Activated naive CD8-positive, alpha-beta T cell treated with anti-CD3 and anti-CD28 coated beads, Interleukin-2, amount 10 ng/mL, durations not matched to agents 7 days and 5 days (primary cell): ENCODE data around the gene RIMKLB. TPM values are rescaled to one million over a fixed set of nuclear protein-coding genes. Genes with fewer than 3 reads are reported as not detected.

Experiments used
- ATAC-seq: fragments of 150-1000 bp; cut with Tn5 transposase; one replicate; pipeline ENCODE4 v1.10.0; 2021; ENCODE audit warnings: low read depth, moderate library complexity
- POLR2A ChIA-PET: fragments of 350-600 bp; sonication (Branson Sonifier 250); formaldehyde crosslinking; loops from one replicate; lab custom pipeline; 2021; ENCODE audit warnings: antibody characterized with exemption; lab: Charles Lee
- DNase-seq: peaks from one replicate; pipeline ENCODE4 v3.0.0; 2021
- H3K27ac Mint-ChIP-seq: one replicate; pipeline ENCODE4 v1.8.0; 2022; ENCODE audit warnings: mild to moderate bottlenecking, mixed read lengths
- H3K27me3 Mint-ChIP-seq: one replicate; pipeline ENCODE4 v1.8.0; 2022; ENCODE audit warnings: mild to moderate bottlenecking, moderate library complexity, mixed read lengths
- H3K36me3 Mint-ChIP-seq: one replicate; pipeline ENCODE4 v1.8.0; 2021; ENCODE audit warnings: mild to moderate bottlenecking, mixed read lengths
- H3K4me1 Mint-ChIP-seq: one replicate; pipeline ENCODE4 v1.8.0; 2021; ENCODE audit warnings: mixed read lengths
- H3K4me3 Mint-ChIP-seq: one replicate; pipeline ENCODE4 v1.8.0; 2022; ENCODE audit warnings: mild to moderate bottlenecking, moderate library complexity, mixed read lengths
- H3K9me3 Mint-ChIP-seq: one replicate; pipeline ENCODE4 v1.8.0; 2021; ENCODE audit warnings: mixed read lengths
- total RNA-seq, 2 experiments: library from RNA; stranded (reverse); gene quantifications; one replicate each; pipeline ENCODE4 v1.2.3, GENCODE V29; 2021

Gene RIMKLB
- total RNA-seq, 2 experiments from 2014 or later: 15.5 to 17.9 TPM

DNA sequence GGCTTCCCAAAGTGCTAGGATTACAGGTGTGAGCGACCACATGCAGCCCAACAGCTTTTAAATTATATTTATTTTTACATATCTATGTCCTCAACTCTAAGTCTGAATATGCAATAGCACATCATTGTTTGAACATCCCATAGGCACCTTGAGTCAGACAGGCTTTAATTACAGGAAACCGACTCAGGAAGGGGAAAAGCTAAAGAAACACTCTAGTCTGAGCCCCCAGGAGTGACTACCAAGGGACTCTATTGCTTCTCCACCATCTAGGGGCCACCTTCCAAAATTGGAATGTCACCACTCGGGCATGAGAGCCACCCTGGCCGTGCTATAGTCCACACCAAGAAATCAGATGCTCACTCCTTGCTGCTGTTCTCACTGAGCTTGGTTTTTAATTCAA lies 21.1 kb upstream of the RIMKLB start:
- POLR2A ChIA-PET: no interaction called here
- no peaks in the 10 kb centered on the region for H3K4me1 Mint-ChIP-seq
- no peak for ATAC-seq
- peaks cover 5% of the 10 kb centered on the region for H3K27me3 Mint-ChIP-seq
- DNase-seq: no peak
- H3K36me3 Mint-ChIP-seq: no peaks in the 10 kb centered on the region
- no peaks in the 10 kb centered on the region for H3K9me3 Mint-ChIP-seq
- H3K4me3 Mint-ChIP-seq: no peak overlapping the region
- H3K27ac Mint-ChIP-seq: no peak overlapping the region

DNA sequence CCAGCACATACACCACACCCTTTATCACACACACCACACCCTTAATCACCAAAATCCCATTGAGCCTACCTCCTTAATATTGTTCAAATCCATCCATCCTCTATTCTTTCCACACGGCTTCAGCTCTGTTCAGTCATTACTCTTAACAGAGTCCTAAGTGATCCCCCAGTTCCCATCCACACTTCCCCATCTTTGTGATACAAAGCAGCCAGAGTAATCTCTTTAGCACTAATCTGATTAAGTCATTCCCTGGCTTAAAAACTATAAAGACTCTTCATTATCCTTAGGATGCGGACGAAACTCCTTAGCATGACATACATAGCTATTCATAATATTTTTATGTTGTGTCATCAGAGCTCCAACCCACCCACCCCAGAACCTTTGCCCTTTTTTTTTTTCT lies 20.4 kb upstream of the RIMKLB start:
- DNase-seq: no peak
- POLR2A ChIA-PET: no interaction called here
- Mint-ChIP-seq H3K4me3 (no peak overlapping the region), H3K4me1 (no peaks in the 10 kb centered on the region), H3K36me3 (no peaks in the 10 kb centered on the region), H3K9me3 (no peaks in the 10 kb centered on the region), H3K27ac (no peak overlapping the region), H3K27me3 (peaks cover 5% of the 10 kb centered on the region)
- no peak for ATAC-seq

DNA sequence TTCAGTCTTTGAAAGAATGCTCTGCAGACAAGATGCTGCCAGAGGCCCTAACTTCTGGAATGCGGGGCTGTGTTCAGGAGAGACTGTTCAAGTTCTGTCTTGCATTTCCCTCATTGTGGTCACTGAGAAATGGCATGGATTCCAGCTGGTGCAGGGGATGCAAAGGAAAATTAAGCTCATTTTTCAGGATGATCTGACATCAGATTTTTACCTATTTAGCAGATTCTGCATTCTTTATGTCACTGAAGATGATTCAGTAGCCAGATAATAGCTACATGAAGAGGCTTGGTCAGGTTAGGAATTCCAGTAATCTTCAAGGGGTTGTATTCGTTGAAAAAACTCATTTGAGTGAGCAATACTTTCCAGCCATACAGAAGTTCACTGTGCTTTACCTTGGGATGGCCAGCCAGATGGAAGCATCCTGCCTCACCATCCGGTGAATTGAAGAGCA lies 19.1 kb upstream of the RIMKLB start:
- Mint-ChIP-seq H3K9me3 (no peaks in the 10 kb centered on the region), H3K36me3 (no peaks in the 10 kb centered on the region), H3K27me3 (peaks cover 7% of the 10 kb centered on the region), H3K27ac (no peak overlapping the region), H3K4me3 (no peak overlapping the region), H3K4me1 (no peaks in the 10 kb centered on the region)
- POLR2A ChIA-PET: no interaction called here
- DNase-seq (no peak), ATAC-seq (no peak)

DNA sequence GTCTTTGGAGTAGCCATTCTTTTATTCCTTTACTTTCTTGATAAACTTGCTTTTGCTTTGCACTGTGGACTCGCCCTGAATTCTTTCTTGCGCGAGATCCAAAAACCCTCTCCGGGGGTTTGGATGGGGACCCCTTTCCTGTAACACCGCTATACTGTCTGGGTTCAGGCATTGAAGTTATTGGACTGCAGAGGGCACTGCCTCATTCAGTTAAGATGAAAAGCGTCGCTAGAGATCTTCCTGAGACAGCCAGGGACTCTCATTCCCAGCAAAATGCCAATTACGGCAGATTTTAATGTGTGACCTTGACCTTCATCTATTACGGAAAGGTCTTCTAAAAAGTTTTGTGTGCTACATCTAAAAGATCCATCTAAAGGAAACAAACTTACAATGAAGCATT lies 17.3 kb upstream of the RIMKLB start:
- Mint-ChIP-seq H3K9me3 (no peaks in the 10 kb centered on the region), H3K4me1 (no peaks in the 10 kb centered on the region), H3K27ac (no peak overlapping the region), H3K36me3 (no peaks in the 10 kb centered on the region), H3K4me3 (no peak overlapping the region), H3K27me3 (peaks cover 13% of the 10 kb centered on the region)
- POLR2A ChIA-PET: no interaction called here
- ATAC-seq (no peak), DNase-seq (no peak)

DNA sequence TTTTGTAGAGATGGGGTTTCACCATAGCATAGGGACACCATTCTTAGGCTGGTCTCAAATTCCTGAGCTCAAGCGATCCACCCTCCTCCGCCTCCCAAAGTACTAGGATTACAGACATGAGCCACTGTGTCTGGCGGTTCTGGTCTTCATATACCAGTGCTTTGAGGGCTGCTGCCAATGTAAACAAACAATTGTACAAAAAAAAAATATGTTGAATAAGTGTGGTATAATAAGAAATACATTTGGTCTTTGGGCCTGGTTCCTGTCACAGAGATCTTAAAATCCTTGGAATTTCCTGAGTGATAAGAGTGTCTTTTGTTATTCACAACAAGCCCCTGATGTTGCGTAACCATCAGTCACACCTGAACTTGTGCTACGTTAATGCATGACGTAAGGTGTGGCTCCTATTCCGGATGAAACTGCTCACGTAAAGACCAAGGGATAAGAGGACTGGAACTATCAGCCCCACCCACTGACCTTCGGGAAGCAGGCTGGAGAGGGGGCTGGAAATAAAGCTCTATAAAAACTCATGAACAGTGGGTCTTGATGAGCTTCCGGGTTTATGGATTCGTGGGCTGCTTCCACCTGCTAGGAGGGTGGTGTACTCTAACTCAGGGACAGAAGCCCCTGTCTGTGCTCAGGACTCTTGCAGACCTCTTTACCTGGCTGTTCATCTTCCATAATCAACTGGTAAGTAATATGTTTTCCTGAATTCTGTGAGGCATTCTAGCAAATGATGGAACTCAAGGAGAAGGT lies 16.5 kb upstream of the RIMKLB start:
- Mint-ChIP-seq H3K36me3 (no peaks in the 10 kb centered on the region), H3K27me3 (peaks cover 14% of the 10 kb centered on the region), H3K4me1 (no peaks in the 10 kb centered on the region), H3K4me3 (no peak overlapping the region), H3K27ac (no peak overlapping the region), H3K9me3 (no peaks in the 10 kb centered on the region)
- POLR2A ChIA-PET: no interaction called here
- DNase-seq (no peak), ATAC-seq (no peak)

DNA sequence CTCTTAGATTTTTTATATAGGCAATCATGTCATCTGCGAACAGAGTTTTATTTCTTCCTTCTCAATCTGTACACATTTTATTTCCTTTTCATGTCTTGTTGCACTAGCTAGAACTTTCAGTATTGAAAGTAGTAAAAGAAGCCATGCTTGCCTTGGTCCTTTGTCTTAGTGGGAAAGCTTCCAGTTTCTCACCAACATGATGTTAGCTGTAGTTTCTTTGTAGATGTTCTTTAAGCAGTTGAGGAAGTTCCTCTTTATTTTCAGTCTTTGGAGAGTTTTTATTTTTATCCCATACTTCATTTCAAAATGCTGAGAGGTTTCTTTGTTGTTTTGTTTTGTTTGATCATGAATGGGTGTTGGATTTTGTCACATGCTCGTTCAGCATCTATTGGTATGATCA lies 12.7 kb upstream of the RIMKLB start:
- Mint-ChIP-seq H3K4me3 (no peak overlapping the region), H3K9me3 (no peaks in the 10 kb centered on the region), H3K4me1 (no peaks in the 10 kb centered on the region), H3K27me3 (peaks cover 16% of the 10 kb centered on the region), H3K36me3 (no peaks in the 10 kb centered on the region), H3K27ac (no peak overlapping the region)
- no peak for DNase-seq
- POLR2A ChIA-PET: no interaction called here
- no peak for ATAC-seq

DNA sequence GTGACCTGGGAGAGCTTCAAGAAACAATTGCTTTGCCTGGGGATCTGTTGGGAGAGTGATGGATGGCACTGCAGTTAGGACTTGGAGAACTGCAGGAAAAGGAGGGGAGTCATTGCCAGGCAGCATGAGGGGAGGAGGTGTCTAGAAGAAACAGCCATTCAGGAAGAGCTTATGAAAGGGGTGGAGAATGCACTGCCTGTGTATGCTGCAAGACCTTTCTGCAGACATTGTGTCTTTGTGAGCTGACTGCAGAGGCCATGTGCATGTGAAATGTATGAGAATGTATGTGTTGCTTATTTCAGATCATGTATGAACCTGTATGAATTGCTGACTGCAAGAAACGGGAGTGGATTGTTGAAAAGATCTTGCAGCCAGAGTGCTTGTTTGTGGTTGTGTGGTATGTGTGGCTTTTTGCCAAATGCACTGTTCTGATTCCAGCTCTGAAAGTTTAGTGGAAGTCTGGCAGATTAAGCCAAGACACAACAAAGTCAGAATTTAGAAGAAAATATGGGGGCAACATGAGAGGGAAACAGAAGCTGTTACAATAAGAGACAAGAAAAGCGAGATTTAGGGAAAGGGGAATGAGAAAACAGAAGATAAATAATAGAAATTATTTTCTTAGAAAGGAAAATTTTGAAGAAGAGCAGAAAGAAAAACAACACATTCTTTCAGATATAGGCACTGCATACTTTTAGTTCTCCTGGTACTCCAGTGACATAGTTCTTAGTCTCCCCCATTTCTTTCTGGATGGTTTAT lies 9.8 kb upstream of the RIMKLB start:
- DNase-seq (no peak), ATAC-seq (peak; percentile 45)
- H3K27me3 Mint-ChIP-seq: peaks cover 26% of the 10 kb centered on the region
- H3K36me3 Mint-ChIP-seq: no peaks in the 10 kb centered on the region
- H3K4me3 Mint-ChIP-seq: no peak overlapping the region
- POLR2A ChIA-PET: interaction anchor here (0.7 kb wide), 1 partner anchor 96 kb away, joined by 3 read pairs; no protein-coding TSS in a partner anchor
- no peak overlapping the region for H3K27ac Mint-ChIP-seq
- H3K9me3 Mint-ChIP-seq: no peaks in the 10 kb centered on the region
- H3K4me1 Mint-ChIP-seq: peaks cover 3% of the 10 kb centered on the region

DNA sequence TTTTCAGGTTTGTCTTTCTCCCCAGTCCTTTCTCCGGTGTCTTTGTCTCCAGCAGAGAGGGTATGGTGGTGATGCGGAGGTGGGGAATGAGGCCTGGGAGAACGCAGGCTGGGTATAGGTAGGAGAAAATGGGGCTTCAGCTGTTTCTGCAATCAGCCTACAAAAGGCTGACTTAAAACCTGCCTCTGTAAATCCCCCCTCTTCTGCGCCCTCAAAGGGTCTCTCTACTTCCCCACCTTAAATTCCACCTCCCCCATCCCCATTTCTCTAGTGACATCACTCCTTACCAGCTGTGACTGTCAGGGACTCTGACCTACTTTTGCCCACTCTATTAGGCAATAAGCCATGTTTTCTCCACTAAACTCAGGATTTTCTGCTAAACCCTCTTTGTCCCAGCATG lies 8.1 kb upstream of the RIMKLB start:
- H3K27me3 Mint-ChIP-seq: peaks cover 18% of the 10 kb centered on the region
- no peaks in the 10 kb centered on the region for H3K9me3 Mint-ChIP-seq
- H3K4me1 Mint-ChIP-seq: peaks cover 5% of the 10 kb centered on the region
- POLR2A ChIA-PET: no interaction called here
- ATAC-seq (no peak), DNase-seq (no peak)
- H3K4me3 Mint-ChIP-seq: no peak overlapping the region
- H3K36me3 Mint-ChIP-seq: no peaks in the 10 kb centered on the region
- H3K27ac Mint-ChIP-seq: no peak overlapping the region

DNA sequence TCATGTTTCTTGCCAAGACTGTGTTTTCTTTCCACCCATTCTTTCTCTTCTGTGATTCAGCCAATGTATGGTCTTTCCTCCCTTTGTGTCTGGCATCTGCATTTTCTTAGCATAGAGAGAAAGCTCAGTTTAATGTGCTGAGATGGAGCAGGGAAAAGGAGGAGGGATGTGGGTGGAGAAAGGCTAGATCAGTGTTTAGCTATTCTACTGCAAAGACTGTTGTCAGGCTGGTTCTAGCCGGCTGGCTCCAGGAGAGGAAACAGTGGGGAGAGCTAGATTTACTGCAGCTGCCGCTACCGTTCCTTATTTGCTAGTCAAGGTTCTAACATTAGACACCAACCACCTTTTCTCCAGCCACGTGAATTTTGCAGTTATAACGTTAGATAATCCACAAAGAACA lies 5.2 kb upstream of the RIMKLB start:
- ATAC-seq: no peak
- Mint-ChIP-seq H3K4me1 (peaks cover 9% of the 10 kb centered on the region), H3K27me3 (peaks cover 26% of the 10 kb centered on the region), H3K27ac (no peak overlapping the region), H3K9me3 (no peaks in the 10 kb centered on the region), H3K4me3 (no peak overlapping the region), H3K36me3 (no peaks in the 10 kb centered on the region)
- DNase-seq: no peak
- POLR2A ChIA-PET: no interaction called here

DNA sequence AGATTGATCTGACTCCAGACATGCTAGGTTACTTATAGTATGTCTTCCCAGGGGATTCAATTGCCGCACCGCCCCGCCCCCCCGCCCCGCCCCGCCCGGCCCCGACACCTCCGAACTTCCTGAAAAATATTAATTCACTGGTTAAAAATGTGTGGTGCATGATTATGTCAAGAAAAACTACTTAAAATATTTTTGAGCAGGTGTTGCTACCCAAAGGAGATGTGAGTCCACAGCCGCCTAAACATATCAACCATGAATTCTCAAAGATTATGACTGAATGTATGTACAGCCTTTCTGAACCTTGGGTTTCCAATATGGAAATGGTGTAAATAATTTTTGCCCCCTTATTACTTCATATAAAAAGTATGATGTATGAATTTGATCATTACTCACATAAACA lies 2.7 kb upstream of the RIMKLB start:
- no peak overlapping the region for H3K4me3 Mint-ChIP-seq
- H3K9me3 Mint-ChIP-seq: no peaks in the 10 kb centered on the region
- H3K27me3 Mint-ChIP-seq: peaks cover 21% of the 10 kb centered on the region
- no peak for ATAC-seq
- no peak overlapping the region for H3K27ac Mint-ChIP-seq
- no peaks in the 10 kb centered on the region for H3K36me3 Mint-ChIP-seq
- DNase-seq: no peak
- POLR2A ChIA-PET: interaction anchor here (0.6 kb wide), 1 partner anchor 215 kb away, joined by 3 read pairs; no protein-coding TSS in a partner anchor
- peaks cover 18% of the 10 kb centered on the region for H3K4me1 Mint-ChIP-seq

DNA sequence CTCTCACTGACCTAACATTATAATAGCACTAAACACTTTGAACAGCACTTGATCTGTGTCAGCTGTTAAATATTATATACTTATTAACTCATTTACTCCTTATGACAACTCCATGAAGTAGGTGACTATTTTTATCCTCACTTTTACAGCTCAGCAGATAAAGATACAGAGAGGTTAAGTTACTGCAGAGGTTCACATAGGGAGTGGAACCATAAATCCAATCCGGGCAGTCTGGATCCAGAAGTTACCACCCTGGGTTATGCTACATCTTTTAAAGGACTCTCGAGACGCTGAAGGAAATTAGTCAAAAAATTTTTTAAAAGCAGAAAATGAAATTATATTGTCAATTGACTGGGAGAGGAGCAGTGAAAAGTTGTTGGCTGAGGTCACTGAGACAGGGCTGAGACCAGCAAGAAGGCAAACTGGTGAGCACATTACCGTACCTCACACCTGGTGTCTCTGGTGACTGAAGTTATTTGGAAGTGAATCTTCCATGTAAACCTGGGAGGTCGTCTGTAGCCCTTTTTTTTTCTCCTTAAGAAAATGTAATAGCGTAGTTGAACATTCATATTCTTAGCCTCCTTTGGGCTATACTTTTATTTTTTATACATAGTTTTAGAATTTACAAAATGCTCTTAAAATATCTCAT lies 1.2 kb upstream of the RIMKLB start:
- H3K4me3 Mint-ChIP-seq: peak overlapping the region; percentile 92
- no peaks in the 10 kb centered on the region for H3K9me3 Mint-ChIP-seq
- H3K4me1 Mint-ChIP-seq: peaks cover 18% of the 10 kb centered on the region
- DNase-seq: no peak
- H3K36me3 Mint-ChIP-seq: no peaks in the 10 kb centered on the region
- POLR2A ChIA-PET: no interaction called here
- no peak overlapping the region for H3K27ac Mint-ChIP-seq
- H3K27me3 Mint-ChIP-seq: peaks cover 19% of the 10 kb centered on the region
- no peak for ATAC-seq

DNA sequence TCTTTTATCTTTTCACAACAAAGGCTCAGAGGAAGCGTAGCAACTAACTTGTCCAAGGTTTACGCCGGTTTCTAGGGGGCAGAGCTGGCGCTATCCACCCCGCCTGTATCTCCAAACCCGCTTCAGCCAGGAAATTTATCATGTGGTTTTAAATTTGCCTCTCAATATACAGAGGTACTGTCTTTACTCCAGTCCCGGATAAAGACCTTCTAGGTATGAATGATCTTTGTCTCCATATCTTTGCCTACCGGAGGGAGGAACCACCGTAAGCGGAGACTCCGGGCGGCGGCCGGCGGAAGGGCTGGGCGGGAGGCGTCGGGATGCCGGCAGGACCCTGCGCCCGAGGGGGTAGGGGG lies 693 bp upstream of the RIMKLB start:
- peaks cover 16% of the 10 kb centered on the region for H3K27me3 Mint-ChIP-seq
- peak; percentile 16 for ATAC-seq

DNA sequence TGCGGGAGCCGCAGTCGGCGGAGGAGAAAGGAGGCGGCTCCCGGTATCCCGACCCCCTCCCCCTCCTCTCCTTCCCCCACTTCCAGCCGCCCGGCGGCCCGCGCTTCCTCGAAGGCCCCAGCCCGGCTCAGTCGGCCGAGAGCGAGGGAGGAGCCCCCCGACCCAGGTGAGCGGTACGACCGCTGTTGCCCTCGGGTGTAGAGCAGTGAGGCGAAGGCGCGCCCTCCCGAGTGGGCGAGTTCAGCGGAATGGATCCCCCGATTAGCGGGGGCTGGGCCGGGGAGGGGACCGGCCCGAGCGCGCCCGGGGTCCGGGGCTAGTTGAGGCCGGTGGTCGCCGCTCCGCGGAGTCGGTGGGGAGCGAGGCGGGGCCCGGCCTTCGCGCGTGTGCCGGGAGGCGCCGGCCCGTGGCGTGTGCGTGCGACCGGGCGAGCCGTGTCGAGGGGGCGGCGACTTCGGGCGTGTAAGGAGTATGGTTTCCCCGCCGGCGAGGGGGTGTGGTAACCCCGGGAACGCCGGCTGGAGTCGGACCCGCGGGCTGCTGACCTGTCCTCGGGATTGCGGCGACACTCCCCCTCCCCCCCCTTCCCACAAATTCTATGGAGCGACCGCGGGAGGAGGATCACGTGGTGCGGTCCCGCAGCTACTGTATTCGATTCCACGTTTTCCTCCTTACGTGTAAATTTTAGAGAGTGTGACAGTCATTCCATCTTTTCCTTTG lies 501 bp downstream of the RIMKLB start:
- DNase-seq (peak; percentile 65), ATAC-seq (peak; percentile 56)
- Mint-ChIP-seq H3K4me1 (peaks cover 12% of the 10 kb centered on the region), H3K9me3 (no peaks in the 10 kb centered on the region), H3K36me3 (no peaks in the 10 kb centered on the region), H3K27me3 (peaks cover 9% of the 10 kb centered on the region), H3K27ac (peak overlapping the region; percentile 89), H3K4me3 (peak overlapping the region; percentile 92)
- POLR2A ChIA-PET: interaction anchor here (0.9 kb wide), 1 partner anchor 216 kb away, joined by 3 read pairs; the partner anchor contains the start of gene PHC1

More for the DNA sequence above, 693 bp upstream of the RIMKLB start:
- DNase-seq: no peak
- Mint-ChIP-seq H3K4me1 (peaks cover 18% of the 10 kb centered on the region), H3K36me3 (no peaks in the 10 kb centered on the region), H3K9me3 (no peaks in the 10 kb centered on the region), H3K4me3 (peak overlapping the region; percentile 92), H3K27ac (peak overlapping the region; percentile 32)
- POLR2A ChIA-PET: interaction anchor here (0.8 to 0.9 kb wide), 2 partner anchors 217 to 334 kb away, joined by 3 read pairs; partner anchors contain the start of gene PHC1
